ENCODE results near the gene MT1X. TPM values are rescaled to one million over a fixed set of nuclear protein-coding genes. Genes with fewer than 3 reads are reported as not detected.
A peak's percentile ranks its signal among the peaks of the same experiment; 100 is the strongest.
"Not testable (repeated sequence)": the region's sequence is repeated elsewhere in the genome, so short reads cannot be mapped to it uniquely, and the experiment has no call there.

MT1X gene
- total and polyA plus RNA-seq, 2 experiments from 2014 or later, result 113 to 126 TPM

DNA sequence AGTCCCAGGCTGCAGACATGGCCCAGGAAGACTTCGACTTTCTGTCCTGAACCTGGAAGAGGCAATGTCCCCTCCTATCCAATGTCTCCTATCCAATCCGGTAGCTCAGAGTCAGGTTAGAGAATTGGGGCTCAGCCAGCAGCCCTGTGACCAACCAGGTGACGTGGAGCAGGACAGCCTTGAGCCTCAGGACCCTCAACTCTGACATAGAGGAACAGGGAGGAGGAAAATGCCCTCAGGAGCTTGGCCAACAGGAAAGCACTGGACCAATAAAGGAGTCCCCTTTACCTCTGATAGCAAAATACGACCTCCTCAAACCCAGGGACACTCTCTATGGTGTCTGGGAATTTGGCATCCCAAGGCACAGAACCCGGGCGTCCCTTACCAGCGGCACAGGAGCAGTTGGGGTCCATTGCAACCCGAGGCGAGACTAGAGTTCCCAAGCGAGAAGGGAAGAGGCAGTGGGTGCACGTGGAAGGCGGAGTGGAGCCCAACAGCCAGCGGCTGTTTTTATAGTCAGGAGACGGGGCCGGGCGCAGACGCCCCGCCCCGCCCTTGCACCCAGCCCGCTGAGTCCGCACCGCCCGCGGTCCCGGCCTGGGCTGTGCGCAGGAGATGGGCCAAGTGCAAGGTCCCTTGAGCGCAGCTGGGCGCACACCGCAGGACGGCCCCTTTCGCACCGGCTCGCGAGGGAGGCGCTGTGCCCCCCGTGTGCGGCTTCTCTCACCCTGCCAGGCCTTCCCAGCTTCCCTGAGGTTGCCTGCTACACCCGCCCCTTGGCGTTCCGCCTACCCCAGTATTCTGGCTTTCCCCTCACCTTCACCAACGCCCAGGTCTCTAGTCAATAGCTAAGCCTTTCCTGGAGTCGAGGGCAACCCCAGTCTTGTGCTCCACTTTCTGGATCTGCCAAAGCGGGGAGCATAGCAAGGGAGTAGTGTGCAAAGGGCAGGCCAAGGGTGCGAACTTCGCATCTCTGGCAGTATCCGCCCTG lies 14.4 kb upstream of the MT1X start, which contains the start of gene MT1G:
MT1G (minus strand) TSS at position 485 of the 991 bp plus-strand sequence; CDS start at position 413, 72 bp downstream.
- no peak within 1 kb of the TSS for H3K4me3 ChIP-seq
- in situ Hi-C loops (cut with MboI), result no loop called here

DNA sequence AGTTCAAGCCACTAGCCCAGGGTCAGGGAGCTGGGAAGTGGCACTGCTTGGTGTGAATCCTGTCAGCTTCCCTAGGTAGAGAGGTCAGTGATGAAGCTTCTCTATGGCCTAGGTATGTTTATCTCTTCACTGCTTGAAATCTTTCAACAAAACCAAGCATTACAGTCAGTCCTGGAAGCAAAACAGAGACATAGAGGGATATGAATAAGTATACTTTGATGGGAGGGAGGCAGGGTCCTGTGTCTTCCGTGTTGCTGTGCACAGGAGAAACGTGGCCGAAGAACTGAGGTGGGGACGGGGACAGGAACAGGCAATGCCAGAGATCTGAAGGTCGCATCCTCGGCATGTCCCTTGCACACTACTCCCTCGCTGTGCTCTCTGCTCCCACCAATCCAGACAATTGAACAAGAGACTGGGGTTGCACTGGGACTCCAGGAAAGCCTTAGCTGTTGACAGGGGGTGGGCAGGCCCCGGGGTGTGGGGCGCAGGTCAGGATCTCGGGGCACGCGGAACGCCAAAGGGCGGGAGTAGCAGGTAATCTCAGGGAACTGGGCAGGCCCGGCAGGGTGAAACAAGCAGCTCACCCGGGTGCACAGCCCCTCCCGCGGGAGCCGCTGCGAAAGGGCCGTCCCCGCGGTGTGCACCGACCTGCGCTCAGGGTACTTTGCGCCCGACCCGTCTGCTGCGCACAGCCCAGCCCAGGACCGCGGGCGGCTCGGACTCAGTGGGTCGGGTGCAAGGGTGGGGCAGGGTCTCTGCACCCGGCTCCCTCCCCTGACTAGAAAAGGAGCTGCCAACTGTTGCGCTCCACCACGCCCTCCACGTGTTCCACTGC lies 13.0 kb upstream of the MT1X start, which contains the start of gene MT1H:
MT1H (plus strand) TSS at position 810 of the 835 bp plus-strand sequence. CDS start 71 bp downstream, outside the sequence.
- Histone ChIP-seq H3K9ac (no peak within 1 kb of the TSS), H3K4me3 (no peak within 1 kb of the TSS), H3F3A (ENCODE audit: insufficient read depth) (no peaks in the 10 kb centered on the region), H3K4me1 (ENCODE audit: insufficient read depth) (no peaks in the 10 kb centered on the region), H3K36me3 (ENCODE audit: low read depth) (no peaks in the 10 kb centered on the region), H3K27me3 (replicated peaks; ENCODE audit: insufficient read depth) (peaks cover 30% of the 10 kb centered on the region), H2AFZ (no peak within 1 kb of the TSS), H3K27ac (no peak within 1 kb of the TSS), H4K20me1 (ENCODE audit: insufficient read depth) (no peaks in the 10 kb centered on the region), H3K9me3 (ENCODE audit: low read depth) (no peaks in the 10 kb centered on the region), H3K79me2 (ENCODE audit: insufficient read depth) (no peaks in the 10 kb centered on the region), H3K9me2 (ENCODE audit: insufficient read depth) (no peaks in the 10 kb centered on the region), H3K4me2 (ENCODE audit: unreplicated experiment) (no peak within 1 kb of the TSS)
- 46 to 47% methylated on average over 28 to 37 of the region's 38 CpGs for WGBS, 2 experiments (ENCODE audit: low coverage in 1 of 2, low lambda C conversion rate in 2 of 2, missing lambda C conversion rate in 2 of 2)
- in situ Hi-C loops (cut with MboI), result no loop called here
- no peak for DNase-seq
- TF ChIP-seq EZH2 (IDR thresholded peaks at IDR 0.05; ENCODE audit: insufficient read depth, poor library complexity, severe bottlenecking), result no peak
- TF ChIP-seq EZH2phosphoT487 (IDR thresholded peaks at IDR 0.05; ENCODE audit: insufficient read depth, low read depth), result no peak

More for the DNA sequence above, 14.4 kb upstream of the MT1X start, which contains the start of gene MT1G:
- TF ChIP-seq EZH2 (IDR thresholded peaks at IDR 0.05; ENCODE audit: insufficient read depth, poor library complexity, severe bottlenecking), result no peak
- H2AFZ ChIP-seq, result no peak within 1 kb of the TSS
- WGBS, 2 experiments (ENCODE audit: low coverage in 1 of 2, low lambda C conversion rate in 2 of 2, missing lambda C conversion rate in 2 of 2), result 32 to 39% methylated on average over 33 to 37 of the region's 46 CpGs
- peaks cover 30% of the 10 kb centered on the region for H3K27me3 ChIP-seq (replicated peaks; ENCODE audit: insufficient read depth)
- no peak within 1 kb of the TSS for H3K27ac ChIP-seq
- no peaks in the 10 kb centered on the region for H3K36me3 ChIP-seq (ENCODE audit: low read depth)
- H3F3A ChIP-seq (ENCODE audit: insufficient read depth), result no peaks in the 10 kb centered on the region
- H4K20me1 ChIP-seq (ENCODE audit: insufficient read depth), result no peaks in the 10 kb centered on the region
- no peaks in the 10 kb centered on the region for H3K9me2 ChIP-seq (ENCODE audit: insufficient read depth)
- H3K4me2 ChIP-seq (ENCODE audit: unreplicated experiment), result peak within 1 kb of the TSS; percentile 36
- no peaks in the 10 kb centered on the region for H3K79me2 ChIP-seq (ENCODE audit: insufficient read depth)
- no peak within 1 kb of the TSS for H3K9ac ChIP-seq
- no peaks in the 10 kb centered on the region for H3K4me1 ChIP-seq (ENCODE audit: insufficient read depth)
- no peaks in the 10 kb centered on the region for H3K9me3 ChIP-seq (ENCODE audit: low read depth)
- peak; percentile 54 for DNase-seq

DNA sequence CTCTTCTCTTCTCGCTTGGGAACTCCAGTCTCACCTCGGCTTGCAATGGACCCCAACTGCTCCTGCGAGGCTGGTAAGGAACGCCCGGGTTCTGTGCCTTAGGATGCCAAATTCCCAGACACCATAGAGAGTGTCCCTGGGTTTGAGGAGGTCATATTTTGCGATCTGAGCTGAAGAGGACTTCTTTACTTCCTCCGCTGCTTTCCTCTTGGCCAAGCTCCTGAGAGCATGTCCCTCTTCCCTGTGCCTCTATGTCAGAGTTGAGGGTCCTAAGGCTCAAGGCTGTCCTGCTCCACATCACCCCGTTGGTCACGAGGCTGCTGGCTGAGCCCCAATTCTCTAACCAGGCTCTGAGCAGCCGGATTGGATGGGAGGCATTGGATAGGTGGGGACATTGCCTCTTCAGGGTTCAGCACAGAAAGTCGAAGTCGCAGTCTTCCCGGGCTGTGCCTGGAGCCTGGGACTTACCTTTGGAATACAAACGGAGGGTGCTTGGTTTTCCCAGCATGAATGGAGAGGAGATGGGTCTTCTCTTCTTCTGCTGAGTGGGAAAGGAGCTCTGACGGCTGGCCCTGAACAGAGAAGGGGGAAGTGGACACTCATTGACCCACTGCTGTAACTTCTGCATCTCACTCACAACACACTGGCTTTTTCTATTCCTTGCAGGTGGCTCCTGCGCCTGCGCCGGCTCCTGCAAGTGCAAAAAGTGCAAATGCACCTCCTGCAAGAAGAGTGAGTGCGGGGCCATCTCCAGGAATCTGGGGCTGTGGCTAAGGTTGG lies 12.2 kb upstream of the MT1X start:
- H3K9me3 ChIP-seq (ENCODE audit: low read depth), result no peaks in the 10 kb centered on the region
- H3F3A ChIP-seq (ENCODE audit: insufficient read depth), result no peaks in the 10 kb centered on the region
- H3K4me2 ChIP-seq (ENCODE audit: unreplicated experiment), result no peak overlapping the region
- no peaks in the 10 kb centered on the region for H4K20me1 ChIP-seq (ENCODE audit: insufficient read depth)
- H3K27ac ChIP-seq, result no peak overlapping the region
- H3K4me3 ChIP-seq, result no peak overlapping the region
- no peak overlapping the region for H3K9ac ChIP-seq
- DNase-seq, result no peak
- in situ Hi-C loops (cut with MboI), result no loop called here
- no peaks in the 10 kb centered on the region for H3K36me3 ChIP-seq (ENCODE audit: low read depth)
- H3K27me3 ChIP-seq (replicated peaks; ENCODE audit: insufficient read depth), result peaks cover 30% of the 10 kb centered on the region
- no peak overlapping the region for H2AFZ ChIP-seq
- H3K9me2 ChIP-seq (ENCODE audit: insufficient read depth), result no peaks in the 10 kb centered on the region
- WGBS, 2 experiments (ENCODE audit: low coverage in 1 of 2, low lambda C conversion rate in 2 of 2, missing lambda C conversion rate in 2 of 2), result 55 to 65% methylated on average over 18 to 19 of the region's 19 CpGs
- TF ChIP-seq EZH2phosphoT487 (IDR thresholded peaks at IDR 0.05; ENCODE audit: insufficient read depth, low read depth) (no peak), EZH2 (IDR thresholded peaks at IDR 0.05; ENCODE audit: insufficient read depth, poor library complexity, severe bottlenecking) (no peak)
- H3K4me1 ChIP-seq (ENCODE audit: insufficient read depth), result no peaks in the 10 kb centered on the region
- no peaks in the 10 kb centered on the region for H3K79me2 ChIP-seq (ENCODE audit: insufficient read depth)

DNA sequence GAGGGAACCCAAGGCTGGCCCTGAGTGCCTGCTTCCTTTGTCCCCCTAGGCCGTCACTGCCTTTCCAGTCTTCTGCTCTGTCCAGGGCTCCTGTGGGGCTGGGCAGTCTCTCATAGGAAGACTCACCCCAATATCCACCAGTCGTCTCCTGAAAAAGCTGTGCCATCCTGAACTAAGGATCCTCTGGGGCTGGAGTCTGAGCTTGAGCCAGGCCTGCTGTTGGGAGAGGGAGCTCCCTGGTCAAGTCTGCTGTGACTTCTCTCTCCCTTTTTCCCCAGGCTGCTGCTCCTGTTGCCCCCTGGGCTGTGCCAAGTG lies 11.7 kb upstream of the MT1X start:
- H3K4me3 ChIP-seq, result no peak overlapping the region
- H3K36me3 ChIP-seq (ENCODE audit: low read depth), result no peaks in the 10 kb centered on the region
- DNase-seq, result no peak
- no peaks in the 10 kb centered on the region for H3K9me2 ChIP-seq (ENCODE audit: insufficient read depth)
- in situ Hi-C loops (cut with MboI), result no loop called here
- H3K9ac ChIP-seq, result no peak overlapping the region
- no peaks in the 10 kb centered on the region for H3K4me1 ChIP-seq (ENCODE audit: insufficient read depth)
- no peak overlapping the region for H3K27ac ChIP-seq
- no peak overlapping the region for H3K4me2 ChIP-seq (ENCODE audit: unreplicated experiment)
- H2AFZ ChIP-seq, result no peak overlapping the region
- H3K27me3 ChIP-seq (replicated peaks; ENCODE audit: insufficient read depth), result peaks cover 30% of the 10 kb centered on the region
- TF ChIP-seq EZH2phosphoT487 (IDR thresholded peaks at IDR 0.05; ENCODE audit: insufficient read depth, low read depth) (no peak), EZH2 (IDR thresholded peaks at IDR 0.05; ENCODE audit: insufficient read depth, poor library complexity, severe bottlenecking) (no peak)
- no peaks in the 10 kb centered on the region for H3K79me2 ChIP-seq (ENCODE audit: insufficient read depth)
- H4K20me1 ChIP-seq (ENCODE audit: insufficient read depth), result no peaks in the 10 kb centered on the region
- 88 to 97% methylated on average over 2 of the region's 2 CpGs for WGBS, 2 experiments (ENCODE audit: low coverage in 1 of 2, low lambda C conversion rate in 2 of 2, missing lambda C conversion rate in 2 of 2)
- no peaks in the 10 kb centered on the region for H3K9me3 ChIP-seq (ENCODE audit: low read depth)
- no peaks in the 10 kb centered on the region for H3F3A ChIP-seq (ENCODE audit: insufficient read depth)

DNA sequence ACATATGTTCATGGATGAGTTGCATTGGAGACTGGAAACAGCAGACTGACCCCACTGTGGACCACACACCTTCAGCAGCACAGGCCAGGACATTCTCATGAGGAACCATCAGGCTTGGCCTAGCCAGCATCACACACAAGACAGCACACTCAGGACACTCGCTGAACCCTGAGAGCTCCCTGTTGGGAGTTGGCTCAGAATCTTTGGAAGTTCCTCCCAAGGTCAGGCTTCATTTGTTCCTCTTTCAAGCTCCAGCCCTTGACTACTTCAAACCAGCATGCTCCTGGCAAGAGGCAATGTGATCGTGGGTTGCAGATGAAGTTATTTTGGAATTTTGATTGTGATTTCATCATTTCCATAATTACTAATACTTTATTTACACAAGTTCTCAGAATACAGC lies 10.6 kb upstream of the MT1X start:
- H3F3A ChIP-seq (ENCODE audit: insufficient read depth); H2AFZ ChIP-seq; H3K36me3 ChIP-seq (ENCODE audit: low read depth); H3K4me1 ChIP-seq (ENCODE audit: insufficient read depth); H3K79me2 ChIP-seq (ENCODE audit: insufficient read depth); in situ Hi-C loops (cut with MboI); H3K9me3 ChIP-seq (ENCODE audit: low read depth); H3K9me2 ChIP-seq (ENCODE audit: insufficient read depth); H3K4me2 ChIP-seq (ENCODE audit: unreplicated experiment); H3K27ac ChIP-seq; H4K20me1 ChIP-seq (ENCODE audit: insufficient read depth); H3K9ac ChIP-seq; H3K4me3 ChIP-seq: not testable (repeated sequence)
- 49 to 61% methylated on average over 2 of the region's 2 CpGs for WGBS, 2 experiments (ENCODE audit: low coverage in 1 of 2, low lambda C conversion rate in 2 of 2, missing lambda C conversion rate in 2 of 2)
- peaks cover 30% of the 10 kb centered on the region for H3K27me3 ChIP-seq (replicated peaks; ENCODE audit: insufficient read depth)
- peak; percentile 23 for DNase-seq

DNA sequence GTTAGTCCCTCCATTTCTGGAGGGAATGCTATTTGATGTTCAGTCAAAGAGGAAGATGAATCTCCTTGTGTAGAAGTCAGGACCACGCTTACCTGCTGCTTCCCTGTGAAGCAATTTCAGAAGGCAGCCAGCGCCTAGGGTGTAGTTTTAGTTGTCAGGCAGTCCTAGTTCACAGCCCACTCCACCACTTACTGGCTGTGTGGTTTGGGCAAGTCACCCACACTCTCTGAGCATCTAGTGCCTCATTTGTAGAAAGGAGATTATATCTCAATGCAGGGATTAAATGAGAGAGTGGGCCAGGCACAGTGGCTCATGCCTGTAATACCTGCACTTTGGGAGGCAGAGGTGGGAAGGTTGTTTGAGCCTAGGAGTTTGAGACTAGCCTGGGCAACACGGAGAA lies 10.1 kb upstream of the MT1X start:
- H3F3A ChIP-seq (ENCODE audit: insufficient read depth); H2AFZ ChIP-seq; DNase-seq; H3K9me2 ChIP-seq (ENCODE audit: insufficient read depth); H3K27ac ChIP-seq; in situ Hi-C loops (cut with MboI); H3K36me3 ChIP-seq (ENCODE audit: low read depth); H3K79me2 ChIP-seq (ENCODE audit: insufficient read depth); H3K4me1 ChIP-seq (ENCODE audit: insufficient read depth); H3K9me3 ChIP-seq (ENCODE audit: low read depth); H3K4me3 ChIP-seq; H3K4me2 ChIP-seq (ENCODE audit: unreplicated experiment); H4K20me1 ChIP-seq (ENCODE audit: insufficient read depth); H3K9ac ChIP-seq: not testable (repeated sequence)
- WGBS, 2 experiments (ENCODE audit: low coverage in 1 of 2, low lambda C conversion rate in 2 of 2, missing lambda C conversion rate in 2 of 2), result 94% methylated on average over 3 of the region's 3 CpGs
- peaks cover 30% of the 10 kb centered on the region for H3K27me3 ChIP-seq (replicated peaks; ENCODE audit: insufficient read depth)

All from GM23248 (cell line).